ENCODE data around the gene ZNF419.
"Not testable (repeated sequence)": the region's sequence is repeated elsewhere in the genome, so short reads cannot be mapped to it uniquely, and the experiment has no call there.

The ZNF419 gene

DNA sequence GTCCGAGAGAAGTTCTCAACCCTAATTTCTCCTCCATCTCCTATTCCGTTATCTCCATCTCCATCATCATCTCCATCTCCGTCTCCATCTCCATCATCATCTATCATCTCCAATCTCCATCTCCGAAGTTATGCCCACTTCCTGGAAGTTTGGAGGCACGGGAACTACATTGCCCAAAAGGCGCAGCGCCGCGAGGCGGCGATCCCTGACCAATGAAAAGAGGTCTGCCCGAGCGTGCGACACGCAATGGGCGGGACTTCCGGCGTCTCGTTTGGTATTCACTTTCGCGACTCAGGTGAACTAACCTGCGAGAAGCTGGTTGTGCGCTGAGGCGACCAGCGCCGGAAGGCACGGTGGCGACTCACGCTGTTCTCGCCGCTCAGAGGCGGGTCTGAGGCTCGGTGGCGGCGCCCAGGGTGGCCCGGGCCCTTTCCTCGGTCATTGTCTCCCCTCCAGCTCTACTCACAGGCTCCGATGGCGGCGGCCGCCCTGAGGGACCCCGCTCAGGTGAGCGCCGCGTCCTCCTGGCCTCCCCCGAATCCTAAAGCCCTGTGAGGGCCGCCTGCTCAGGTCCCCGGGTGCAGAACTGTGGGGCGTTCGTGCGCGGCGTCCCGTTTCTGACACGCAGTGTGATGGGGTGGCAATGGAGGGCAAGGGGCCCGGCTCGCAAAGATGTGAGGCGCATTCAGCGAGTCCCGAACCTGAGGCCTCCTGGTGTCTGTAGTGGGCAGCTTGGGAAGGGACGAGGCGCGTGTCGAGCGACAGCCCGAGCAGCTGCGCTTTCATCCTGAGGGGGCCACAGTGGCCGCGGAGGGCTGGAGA is at the start of gene ZNF419:
ZNF419 (plus strand) TSS at position 274 of the 822 bp plus-strand sequence; CDS start at position 475, 201 bp downstream.
- peak; percentile 54 to 73 for DNase-seq

DNA sequence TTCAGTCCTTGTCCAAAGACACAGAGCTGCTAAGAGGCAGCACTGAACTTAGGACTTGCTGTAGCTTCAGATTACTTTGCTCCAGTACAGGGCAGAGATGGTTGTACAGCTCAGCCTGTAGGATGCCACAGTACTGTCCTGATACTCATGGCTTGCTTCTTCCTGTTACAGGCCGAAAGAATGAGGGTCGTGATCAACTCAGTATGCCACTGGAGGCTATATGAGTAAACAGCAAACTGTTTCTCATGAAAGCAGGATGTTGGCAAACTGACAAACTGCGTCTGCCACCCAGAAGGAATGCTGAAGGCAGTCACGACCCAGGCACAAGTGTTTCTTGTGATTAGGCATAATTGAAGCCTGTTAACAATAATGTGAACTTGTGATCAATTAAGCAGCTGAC is 49.6 kb upstream of the ZNF419 start:
- no peak for DNase-seq

DNA sequence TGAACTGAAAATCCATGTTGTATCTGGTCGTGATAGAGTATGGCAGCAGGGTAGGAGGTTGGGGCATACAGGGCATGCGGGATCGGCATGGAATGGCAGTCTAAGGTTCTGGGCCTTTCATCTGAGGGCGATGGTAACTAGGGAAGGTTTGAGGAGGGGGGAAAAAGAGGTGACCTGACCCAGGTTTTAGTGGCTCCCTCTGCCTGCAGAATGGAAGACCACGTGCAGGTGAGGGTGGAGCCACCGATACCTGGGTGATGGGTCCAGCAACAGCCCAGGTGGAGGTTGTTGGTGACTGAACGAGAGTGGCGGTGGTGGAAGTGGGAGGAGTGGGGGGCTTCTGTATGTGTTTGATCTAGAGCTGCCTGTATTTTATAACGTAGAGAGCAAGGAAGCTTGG is 48.6 kb upstream of the ZNF419 start:
- no peak for DNase-seq

DNA sequence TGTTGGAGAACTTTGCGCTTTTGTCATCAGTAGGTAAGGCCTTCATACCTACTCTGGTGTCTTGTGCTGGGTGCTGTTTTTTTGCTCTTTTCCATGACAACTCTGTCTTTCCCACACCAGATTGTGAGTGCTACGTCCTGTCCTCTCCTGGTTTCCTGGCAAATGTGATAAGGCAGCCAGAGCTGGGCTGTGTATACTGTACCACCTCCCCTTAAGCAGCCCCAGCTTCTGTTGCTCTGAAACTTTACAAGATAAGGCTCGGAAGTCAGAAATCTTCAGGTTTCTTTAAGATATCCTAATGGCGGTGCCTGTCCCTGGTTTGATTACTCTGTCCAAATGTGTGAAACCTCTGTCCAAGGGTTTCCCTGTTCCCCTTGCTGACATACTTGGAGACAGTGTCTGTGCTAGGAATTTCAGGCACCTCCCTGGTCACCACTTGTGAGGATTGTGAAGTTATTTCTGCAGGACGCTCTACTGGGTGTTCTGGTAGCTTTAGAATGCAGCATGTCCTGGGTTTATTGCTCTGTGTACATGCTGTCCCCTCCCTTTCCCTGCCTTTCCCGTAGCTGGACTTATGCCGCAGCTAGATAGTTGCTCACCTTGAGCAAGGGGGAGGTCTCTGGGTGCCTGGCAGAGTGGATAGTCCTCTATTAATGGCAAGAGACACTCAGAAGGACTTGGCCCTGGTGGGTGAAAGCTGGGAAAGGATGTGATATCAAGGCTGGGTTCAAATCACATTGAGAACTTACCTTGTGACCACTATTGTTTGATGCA is 45.4 kb upstream of the ZNF419 start:
- no peak for DNase-seq

DNA sequence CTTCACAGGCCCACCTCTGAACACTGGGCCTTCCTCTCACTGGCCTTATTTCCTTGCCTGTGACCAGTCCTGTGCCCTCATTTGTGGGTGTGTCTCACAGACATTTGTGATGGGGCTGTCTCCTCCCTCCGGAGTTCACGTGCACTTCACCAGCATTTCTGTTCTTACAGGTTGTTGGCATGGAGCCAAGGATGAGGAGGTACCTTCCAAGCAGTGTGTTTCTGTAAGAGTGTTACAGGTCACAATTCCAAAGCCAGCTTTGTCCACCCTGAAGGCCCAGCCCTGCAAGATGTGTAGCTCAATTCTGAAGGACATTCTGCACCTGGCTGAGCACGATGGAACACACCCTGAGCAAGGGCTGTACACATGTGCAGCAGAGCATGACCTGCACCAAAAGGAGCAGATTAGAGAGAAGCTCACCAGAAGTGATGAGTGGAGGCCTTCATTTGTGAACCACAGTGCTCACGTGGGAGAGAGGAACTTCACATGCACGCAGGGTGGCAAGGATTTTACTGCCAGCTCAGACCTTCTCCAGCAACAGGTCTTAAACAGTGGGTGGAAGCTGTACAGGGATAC is 44.3 kb upstream of the ZNF419 start:
- no peak for DNase-seq

DNA sequence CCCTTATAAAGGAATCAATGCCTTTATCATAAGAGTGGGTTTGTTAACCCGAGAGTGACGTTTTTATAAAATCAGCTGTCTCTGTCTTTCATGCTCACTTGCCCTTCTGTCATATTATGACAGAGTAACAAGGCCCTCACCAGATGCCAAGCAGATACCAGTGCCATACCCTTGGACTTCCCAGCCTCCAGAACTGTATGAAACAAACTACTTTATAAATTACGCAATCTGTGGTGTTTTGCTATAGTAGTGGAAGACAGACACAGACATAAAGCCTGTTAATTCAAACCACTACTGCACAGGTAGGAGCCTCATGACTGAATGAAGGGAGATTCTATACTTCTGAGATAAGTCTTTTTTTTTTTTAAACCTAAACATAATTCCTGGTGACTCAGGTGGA is 35.2 kb upstream of the ZNF419 start:
- no peak for DNase-seq

DNA sequence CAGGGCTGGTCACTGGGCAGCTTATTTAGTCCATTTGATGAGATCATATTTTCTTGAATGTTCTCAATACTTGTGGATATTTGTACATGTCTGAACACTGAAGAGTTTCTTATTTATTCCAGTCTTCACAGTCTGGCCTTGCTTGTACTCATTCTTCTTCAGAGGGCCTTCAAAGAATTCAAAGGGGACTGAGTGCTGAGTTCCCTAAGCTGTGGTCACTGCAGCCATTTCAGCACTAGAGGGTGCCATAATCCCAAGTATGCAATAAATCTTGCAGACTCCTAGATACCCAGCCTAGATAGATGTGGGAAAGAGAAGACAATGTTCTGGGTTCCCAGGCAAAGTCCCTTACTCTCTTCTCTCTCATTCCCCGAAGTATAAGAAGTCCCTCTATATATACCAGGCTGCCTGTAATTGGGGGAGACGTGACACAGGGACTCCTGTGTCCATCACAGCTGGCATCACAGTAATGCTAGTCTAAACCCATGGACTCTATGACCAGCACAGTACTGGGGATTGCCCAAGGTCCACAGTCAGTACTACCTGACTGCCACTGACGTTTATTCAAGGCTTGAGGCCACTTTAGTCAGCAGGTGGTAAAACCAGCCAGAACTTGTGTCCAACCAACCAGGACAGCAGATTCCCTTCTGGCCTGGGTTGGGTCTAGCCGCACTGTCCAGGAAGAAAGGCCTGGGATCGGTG is 21.7 kb upstream of the ZNF419 start:
- peak in 1 of 2 donors; percentile 40 for DNase-seq

DNA sequence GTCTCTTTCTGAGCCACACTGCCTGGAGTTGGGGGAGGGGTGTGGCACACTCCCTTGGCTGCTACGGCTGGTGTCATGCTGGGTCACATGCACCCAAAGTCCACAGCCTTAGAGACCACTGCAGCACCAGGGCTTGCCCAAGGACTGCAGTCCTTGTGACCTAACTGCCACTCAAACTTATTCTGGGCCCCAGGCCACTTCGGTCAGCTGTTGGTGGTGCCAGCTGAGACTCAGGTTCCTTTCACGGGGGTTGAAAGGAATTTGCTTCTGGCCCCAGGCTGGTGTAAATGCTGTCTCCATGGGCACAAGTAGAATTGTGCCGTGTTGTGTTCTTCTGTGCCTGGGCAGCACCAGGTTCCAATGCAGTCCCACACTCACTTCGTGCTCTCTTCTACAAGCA is 21.1 kb upstream of the ZNF419 start:
- DNase-seq, result no peak

DNA sequence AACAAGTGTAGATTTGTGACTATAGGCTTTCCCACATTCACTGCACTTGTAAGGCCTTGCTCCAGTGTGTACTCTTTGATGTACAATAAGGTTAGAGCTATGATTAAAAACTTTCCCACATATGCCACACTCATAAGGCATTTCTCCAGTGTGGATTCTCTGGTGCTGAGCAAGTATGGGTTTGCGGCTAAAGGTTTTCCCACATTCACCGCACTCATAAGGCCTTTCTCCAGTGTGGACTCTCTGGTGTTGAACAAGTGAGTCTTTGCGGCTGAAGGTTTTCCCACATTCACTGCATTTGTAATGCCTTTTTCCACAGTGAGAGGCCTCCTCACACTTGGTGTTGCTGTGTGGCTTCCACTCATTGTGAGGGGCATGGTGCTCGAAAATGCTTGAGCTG is 13.9 kb upstream of the ZNF419 start:
- no peak for DNase-seq

DNA sequence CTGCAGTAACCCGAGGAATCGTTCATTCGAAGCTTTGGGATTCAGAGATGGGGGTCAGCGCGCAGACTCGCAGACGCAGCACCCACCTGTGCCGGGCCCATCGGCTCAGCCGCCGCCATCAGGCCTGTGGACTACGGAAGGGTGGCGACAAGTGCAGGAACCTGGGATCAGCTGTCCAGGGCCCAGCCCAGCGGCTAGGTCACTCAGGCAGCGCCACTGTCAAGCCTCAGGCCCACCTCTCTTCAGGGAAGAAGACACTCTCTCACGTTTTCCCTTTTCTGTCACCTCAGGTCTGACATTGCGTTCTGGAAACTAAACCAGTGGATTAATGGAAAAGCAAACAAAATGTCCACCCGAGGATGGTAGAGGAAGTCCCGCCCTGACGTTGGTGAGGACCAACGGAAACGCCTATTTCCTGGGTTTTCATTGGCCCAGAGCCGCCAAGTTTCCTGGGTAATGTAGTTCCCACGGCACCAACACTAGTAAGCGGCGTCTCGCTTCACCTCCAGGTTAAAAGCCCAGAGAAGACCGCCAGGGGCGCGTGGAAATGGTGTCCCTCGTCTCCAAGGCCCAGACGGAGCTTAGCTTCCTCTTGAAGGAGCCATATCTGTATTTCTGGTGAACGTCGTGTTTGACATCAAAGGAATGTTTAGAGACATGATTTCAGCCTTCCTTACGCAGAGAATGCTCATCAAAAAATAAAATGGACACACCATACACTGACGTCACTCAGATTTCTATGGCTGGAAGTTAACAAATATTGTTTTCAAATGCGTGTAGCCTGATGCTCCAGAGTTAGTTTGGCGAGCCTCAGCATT is 10.2 kb upstream of the ZNF419 start, which contains the start of gene ZNF772:
ZNF772 (minus strand) TSS at position 376 of the 818 bp plus-strand sequence; CDS start at position 119, 257 bp downstream.
- peak; percentile 56 to 93 for DNase-seq

DNA sequence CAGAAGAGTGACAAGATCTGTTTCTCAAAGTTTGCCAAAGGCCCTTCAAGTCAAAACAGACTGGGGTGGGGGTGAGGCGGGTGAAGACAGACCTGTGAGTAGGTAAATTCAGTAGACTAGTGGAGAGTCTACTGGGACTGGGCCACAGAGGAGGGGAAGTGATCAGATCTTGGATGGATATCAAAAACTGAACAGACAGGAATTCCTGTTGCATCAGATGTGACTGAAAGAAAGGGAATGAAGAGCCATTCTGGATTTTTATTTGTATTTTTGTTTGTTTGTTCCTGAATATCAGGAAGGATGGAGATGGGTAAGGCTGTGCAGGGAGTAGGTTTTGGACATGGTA is 722 bp downstream of the ZNF419 start:
- DNase-seq, result not testable (repeated sequence)

DNA sequence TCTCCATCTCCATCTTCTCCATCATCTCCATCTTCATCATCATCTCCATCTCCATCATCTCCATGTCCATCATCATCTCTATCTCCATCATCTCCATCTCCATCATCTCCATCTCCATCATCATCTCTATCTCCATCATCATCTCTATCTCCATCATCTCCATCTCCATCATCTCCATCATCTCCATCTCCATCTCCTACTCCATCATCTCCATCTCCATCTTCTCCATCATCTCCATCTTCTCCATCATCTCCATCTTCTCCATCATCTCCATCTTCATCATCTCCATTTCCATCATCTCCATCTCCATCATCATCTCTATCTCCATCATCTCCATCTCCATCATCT is 11.8 kb downstream of the ZNF419 start:
- not testable (repeated sequence) for DNase-seq

DNA sequence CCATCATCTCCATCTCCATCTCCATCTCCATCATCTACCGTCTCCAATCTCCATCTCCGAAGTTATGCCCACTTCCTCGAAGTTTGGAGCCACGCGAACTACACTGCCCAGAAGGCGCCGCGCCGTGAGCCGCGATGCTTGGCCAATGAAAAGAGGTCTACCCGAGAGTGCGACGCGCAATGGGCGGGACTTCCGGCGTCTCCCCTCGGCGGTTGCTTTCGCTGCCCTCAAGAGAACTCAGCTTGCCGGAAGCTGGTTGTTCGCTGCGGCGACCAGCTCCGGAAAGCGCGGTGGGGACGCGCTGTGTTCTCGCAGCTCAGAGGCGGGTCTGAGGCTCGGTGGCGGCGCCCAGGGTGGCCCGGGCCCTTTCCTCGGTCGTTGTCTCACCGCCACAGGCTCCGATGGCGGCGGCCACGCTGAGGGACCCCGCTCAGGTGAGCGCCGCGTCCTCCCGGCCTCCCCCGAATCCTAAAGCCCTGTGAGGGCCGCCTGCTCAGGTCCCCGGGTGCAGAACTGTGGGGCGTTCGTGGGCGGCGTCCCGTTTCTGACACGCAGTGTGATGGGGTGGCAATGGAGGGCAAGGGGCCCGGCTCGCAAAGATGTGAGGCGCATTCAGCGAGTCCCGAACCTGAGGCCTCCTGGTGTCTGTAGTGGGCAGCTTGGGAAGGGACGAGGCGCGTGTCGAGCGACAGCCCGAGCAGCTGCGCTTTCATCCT is 12.3 kb downstream of the ZNF419 start, which contains the start of gene ZNF773:
ZNF773 (plus strand) TSS at position 259 of the 716 bp plus-strand sequence; CDS start at position 402, 143 bp downstream.
- DNase-seq, result peak; percentile 63 to 64

DNA sequence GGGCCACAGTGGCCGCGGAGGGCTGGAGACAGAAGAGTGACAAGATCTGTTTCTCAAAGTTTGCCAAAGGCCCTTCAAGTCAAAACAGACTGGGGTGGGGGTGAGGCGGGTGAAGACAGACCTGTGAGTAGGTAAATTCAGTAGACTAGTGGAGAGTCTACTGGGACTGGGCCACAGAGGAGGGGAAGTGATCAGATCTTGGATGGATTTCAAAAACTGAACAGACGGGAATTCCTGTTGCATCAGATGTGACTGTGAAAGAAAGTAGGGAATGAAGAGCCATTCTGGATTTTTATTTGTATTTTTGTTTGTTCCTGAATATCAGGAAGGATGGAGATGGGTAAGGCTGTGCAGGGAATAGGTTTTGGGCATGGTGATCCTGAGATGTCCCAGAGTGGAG is 12.8 kb downstream of the ZNF419 start:
- DNase-seq, result not testable (repeated sequence)

DNA sequence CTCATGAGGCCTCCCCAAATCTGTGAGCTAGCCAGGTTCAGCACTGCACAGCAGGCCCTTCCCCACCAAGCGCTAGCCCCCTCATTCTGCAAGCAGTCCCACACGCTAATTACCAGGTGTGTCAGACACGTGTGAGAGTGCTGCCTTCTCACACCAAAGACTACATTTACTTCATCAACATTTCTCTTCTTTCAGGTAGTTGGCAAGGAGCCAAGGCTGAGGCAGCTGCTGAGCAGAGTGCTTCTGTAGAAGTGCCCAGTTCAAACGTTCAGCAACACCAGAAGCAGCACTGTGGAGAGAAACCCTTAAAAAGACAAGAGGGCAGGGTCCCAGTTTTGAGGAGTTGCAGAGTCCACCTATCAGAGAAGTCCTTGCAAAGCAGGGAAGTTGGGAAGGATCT is 18.6 kb downstream of the ZNF419 start:
- DNase-seq, result no peak

DNA sequence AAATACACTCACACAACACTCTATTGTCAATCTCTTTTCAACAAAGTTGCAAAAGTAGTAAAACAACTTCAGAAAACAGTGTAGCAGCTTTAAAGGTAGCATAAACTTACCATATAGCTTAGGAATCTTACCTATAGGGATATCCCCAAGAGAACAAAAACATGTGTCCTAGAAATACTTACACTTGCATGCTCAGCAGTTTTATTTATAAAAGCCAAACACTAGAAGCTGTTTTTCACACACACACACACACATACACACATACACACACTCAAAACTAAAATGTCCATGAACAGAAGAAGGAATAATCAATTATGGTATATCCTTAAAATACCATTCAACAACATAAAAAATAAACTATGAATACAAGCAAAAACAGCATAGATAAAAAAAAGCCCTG is 23.9 kb downstream of the ZNF419 start:
- no peak for DNase-seq

DNA sequence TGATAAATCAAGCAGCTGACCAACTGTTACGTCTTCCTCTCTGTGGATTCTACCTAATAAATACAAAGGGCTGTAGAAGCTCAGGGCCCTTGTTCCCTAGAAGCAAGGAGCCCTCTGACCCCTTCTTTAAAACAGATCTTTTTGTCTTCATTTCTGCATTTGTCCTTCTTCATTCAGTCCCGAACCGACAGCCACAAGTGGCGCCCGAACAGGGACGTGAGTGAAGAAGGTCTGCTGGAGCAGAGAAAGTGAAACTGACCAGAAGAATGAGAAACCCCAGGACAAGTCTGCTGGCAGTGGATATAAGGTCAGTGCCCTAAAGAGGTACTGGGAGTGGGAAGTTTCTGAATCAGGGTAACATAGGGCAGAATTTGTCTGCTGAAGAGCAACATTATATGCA is 25.3 kb downstream of the ZNF419 start:
- DNase-seq, result no peak

DNA sequence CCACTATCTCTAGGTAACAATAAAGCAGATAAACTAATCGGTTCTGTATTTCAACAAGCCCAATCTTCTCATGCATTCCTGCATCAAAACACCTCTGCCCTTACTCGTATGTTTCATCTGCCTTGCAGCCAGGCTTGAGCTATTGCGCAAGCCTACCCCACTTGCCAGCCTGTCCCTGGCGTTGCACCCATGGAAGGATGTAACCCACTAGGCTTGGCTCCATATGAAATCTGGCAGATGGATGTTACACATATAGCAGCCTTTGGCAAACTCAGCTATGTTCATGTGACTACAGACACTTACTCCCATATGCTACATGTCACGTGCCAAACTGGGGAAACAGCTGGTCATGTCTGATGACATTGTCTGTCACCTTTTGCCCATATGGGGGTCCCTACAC is 27.7 kb downstream of the ZNF419 start:
- DNase-seq, result no peak

DNA sequence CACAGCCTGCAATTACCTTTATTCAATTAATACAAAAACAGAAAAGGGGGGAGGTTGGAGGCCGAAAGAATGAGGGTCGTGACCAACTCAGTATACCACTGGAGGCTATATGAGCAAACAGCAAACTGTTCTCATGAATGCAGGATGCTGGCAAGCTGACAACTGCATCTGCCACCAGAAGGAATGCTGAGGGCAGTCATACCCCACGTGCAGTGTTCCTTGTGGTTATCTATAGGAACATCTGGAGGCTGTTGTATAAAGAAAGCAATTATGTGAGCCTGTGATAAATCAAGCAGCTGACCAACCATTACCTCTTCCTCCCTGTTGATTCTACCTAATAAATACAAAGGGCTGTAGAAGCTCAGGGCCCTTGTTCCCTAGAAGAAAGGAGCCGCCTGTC is 30.5 kb downstream of the ZNF419 start:
- not testable (repeated sequence) for DNase-seq

DNA sequence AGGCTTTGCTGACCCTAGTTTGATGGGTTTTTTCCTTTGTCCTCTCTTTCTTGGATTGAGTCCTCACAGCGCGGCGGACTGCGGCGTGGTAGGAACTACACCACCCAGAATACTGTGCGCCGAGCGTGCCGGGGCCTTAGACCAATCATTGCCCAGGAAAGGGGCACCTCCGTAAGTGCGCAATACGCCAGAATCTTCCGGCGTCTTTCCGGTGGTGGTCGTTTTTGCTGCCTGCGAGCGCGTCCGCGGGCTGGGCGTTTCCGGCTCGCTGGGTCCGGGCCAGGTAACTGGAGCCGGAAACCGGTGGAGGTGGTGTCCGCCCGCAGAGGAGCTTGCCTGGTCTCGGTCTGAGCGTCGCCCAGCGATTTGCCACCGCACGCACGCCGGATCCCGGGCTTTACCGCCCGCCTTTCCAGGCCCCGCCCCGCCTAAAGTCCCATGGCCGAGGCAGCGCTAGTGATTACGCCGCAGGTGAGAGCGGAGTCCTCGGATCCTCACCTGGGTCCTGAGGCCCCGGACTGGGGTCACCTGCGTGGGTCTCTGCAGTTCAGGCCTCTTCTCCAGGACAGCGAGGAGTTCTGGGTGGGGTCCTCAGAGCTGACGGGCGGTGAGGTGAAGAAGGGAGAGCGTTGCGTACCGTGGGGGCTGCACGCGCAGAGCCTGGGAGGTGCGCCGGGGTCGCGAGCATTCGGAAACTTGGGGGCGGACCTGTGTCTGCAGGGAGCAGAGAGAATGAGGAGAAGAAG is 39.8 kb downstream of the ZNF419 start, which contains the start of gene ZNF549:
ZNF549 (plus strand) TSS at position 221 of the 746 bp plus-strand sequence; CDS start at position 439, 218 bp downstream.
- peak; percentile 43 to 68 for DNase-seq
